K562 (cell line): ENCODE measurements around the gene TMEM156.

Experiments
- EZH2 ChIP-seq: IDR thresholded peaks from 2 replicates; pipeline ENCODE4 v1.6.1; 2012; ENCODE audit warnings: low read depth, mild to moderate bottlenecking, inconsistent platforms, low read length, borderline replicate concordance
- MED1 ChIP-seq: sonication (generic); formaldehyde crosslinking; IDR thresholded peaks from 2 replicates; pipeline ENCODE4 v1.8.1; 2023; ENCODE audit warnings: missing genetic modification reagents, borderline replicate concordance
- RBM15 ChIP-seq: fragments of 200-400 bp; formaldehyde crosslinking; IDR thresholded peaks from 2 replicates; pipeline ENCODE4 v1.6.1; 2018; ENCODE audit warnings: mild to moderate bottlenecking, low read length, moderate library complexity; ENCODE audit not compliant: insufficient read depth
- TCF7L2 ChIP-seq: fragments of 150-350 bp; IDR thresholded peaks from 2 replicates; pipeline ENCODE4 v1.6.1; 2016; ENCODE audit warnings: low read depth, mild to moderate bottlenecking, low read length, moderate library complexity
- ZBTB49 ChIP-seq: sonication (generic); formaldehyde crosslinking; IDR thresholded peaks from 2 replicates; pipeline ENCODE4 v1.8.0; 2022; ENCODE audit warnings: missing genetic modification reagents, mild to moderate bottlenecking, borderline replicate concordance

GRCh38 chr4:39067451-39067850 lies 35.2 kb upstream of the TMEM156 start:
- TF ChIP-seq EZH2: no peak
- TF ChIP-seq ZBTB49 (CRISPR knock-in tag): no peak
- no peak for TF ChIP-seq TCF7L2
- no peak for TF ChIP-seq RBM15
- no peak for TF ChIP-seq MED1
